Heart right ventricle (tissue), 16 donors: Measurements from ENCODE around the gene SORL1. TPM values are rescaled to one million over a fixed set of nuclear protein-coding genes. Genes with fewer than 3 reads are reported as not detected.

Experiments
- ATAC-seq, 8 donors: fragments of 200-7000 bp; cut with Tn5 transposase; one replicate each; pipeline ENCODE4 v1.9.1; 2020; ENCODE audit warnings: mild to moderate bottlenecking in 8 of 8, moderate library complexity in 8 of 8, moderate number of reproducible peaks in 1 of 8
- DNase-seq, 2 donors: peaks; one replicate each; pipeline ENCODE4 v3.0.0-alpha.2; 2020
- H3K27ac ChIP-seq, 10 donors: fragments of 200-600 bp; sonication (generic) in 2 of 10; one replicate each; pipeline versions ENCODE4 v1.5.0 to v1.8.0; 2020 to 2022; ENCODE audit warnings: mild to moderate bottlenecking in 3 of 10
- H3K27me3 ChIP-seq, 7 donors: fragments of 200-600 bp; one replicate each; pipeline ENCODE4 v1.8.0; 2021 to 2022; ENCODE audit warnings: mild to moderate bottlenecking in 2 of 7
- H3K36me3 ChIP-seq, 9 donors: fragments of 200-600 bp; sonication (generic) in 1 of 9; one replicate each; pipeline versions ENCODE4 v1.5.0 to v1.8.0; 2020 to 2022; ENCODE audit warnings: mild to moderate bottlenecking in 2 of 9
- H3K4me1 ChIP-seq, 9 donors: fragments of 200-600 bp; sonication (generic) in 1 of 9; one replicate each; pipeline versions ENCODE4 v1.5.0 to v1.8.0; 2020 to 2022; ENCODE audit warnings: mild to moderate bottlenecking in 4 of 9
- H3K4me3 ChIP-seq, 10 donors: fragments of 200-600 bp; sonication (generic) in 2 of 10; one replicate each; pipeline versions ENCODE4 v1.5.0 to v1.8.0; 2020 to 2022; ENCODE audit warnings: mild to moderate bottlenecking in 7 of 10, moderate library complexity in 2 of 10
- H3K9me3 ChIP-seq, 11 donors: fragments of 200-600 bp in 10 of 11; sonication (generic) in 2 of 11; one replicate each; pipeline versions ENCODE4 v1.5.0 to v1.8.0; 2013 to 2022; ENCODE audit warnings: mild to moderate bottlenecking in 2 of 11, control low read depth in 1 of 11, moderate library complexity in 1 of 11
- WGBS, 2 donors: extraction: QIAGEN DNeasy Blood & Tissue Kit; methylation state at CpG; one replicate each; pipeline ENCODE4 v1.1.7; 2013; ENCODE audit warnings: inconsistent platforms in 1 of 2; 5-methylcytosine and 5-hydroxymethylcytosine counted together
- intact Hi-C, 10 donors: fragments of 100-400 bp; cut with DNase I; formaldehyde crosslinking; loops; one replicate each; pipeline versions ENCODE4 v1.11.1 to v1.14.2; 2022
- polyA plus RNA-seq, 2 donors: library from polyadenylated mRNA; stranded (reverse); fragments of 200-250 nt; gene quantifications; one replicate each; pipeline ENCODE4 v1.2.3, GENCODE V29; 2013
- total RNA-seq, 10 donors: library from RNA; stranded (reverse); fragmentation: NEBNext Ultra II Directional in 3 of 10; extraction: Animal tissue kit (Norgen Biotek cat#: 25700) in 3 of 10; gene quantifications; one replicate each; pipeline versions ENCODE4 v1.2.1 to v1.2.4, GENCODE V29; 2021 to 2023
- TF ChIP-seq, protein P1 (sequence below), 9 donors: fragments of 200-600 bp; sonication (generic) in 2 of 9; IDR thresholded peaks; one replicate each; pipeline versions ENCODE4 v1.5.0 to v1.8.0; 2021 to 2022; ENCODE audit warnings: antibody characterized with exemption in 9 of 9, mild to moderate bottlenecking in 5 of 9, moderate library complexity in 1 of 9
- donor health status: Arrhythmogenic right ventricular cardiomyopathy.
- donor health status: ischemic (EF 13 %, LVEDD 7.1; RV severe dilation, severe dysfunction).
- donor health status: healthy with polysubstance abuse.
- donor health status: DM: no; HTN: yes; CAD: no.
- donor health status: DM: no; HTN: no; CAD: no.
- donor health status: ischemic (EF 25% LVEDD 6.9; RV normal size, moderate dysfunction).
- donor health status: ischemic (EF 25% LVEDD 5.7; RV mildly dilated, moderate dysfunction).
- donor health status: healthy.
- donor health status: DM: yes; HTN: yes; CAD: no.
- donor health status: Ischemic cardiomyopathy.
- donor health status: ischemic (EF 35%, LVEDD 5.7; RV mildly dilated, moderate dysfunction).
- donor health status: nonischemic (EF 11% LVEDD 7.7; RV severe dilation, severe dysfunction).
- donor health status: DM: yes; HTN: yes; CAD: no.
- donor health status: PGD.
- donor health status: ischemic (EF 29% LVEDD 5.4; RV normal size, mild dysfunction).
- donor health status: nonischemic (EF 23%, LVEDD 6.1; RV moderate dilation, normal function).

The SORL1 gene
- total and polyA plus RNA-seq, 12 donors, result 0.26 to 15.1 (median 8.7) TPM

DNA sequence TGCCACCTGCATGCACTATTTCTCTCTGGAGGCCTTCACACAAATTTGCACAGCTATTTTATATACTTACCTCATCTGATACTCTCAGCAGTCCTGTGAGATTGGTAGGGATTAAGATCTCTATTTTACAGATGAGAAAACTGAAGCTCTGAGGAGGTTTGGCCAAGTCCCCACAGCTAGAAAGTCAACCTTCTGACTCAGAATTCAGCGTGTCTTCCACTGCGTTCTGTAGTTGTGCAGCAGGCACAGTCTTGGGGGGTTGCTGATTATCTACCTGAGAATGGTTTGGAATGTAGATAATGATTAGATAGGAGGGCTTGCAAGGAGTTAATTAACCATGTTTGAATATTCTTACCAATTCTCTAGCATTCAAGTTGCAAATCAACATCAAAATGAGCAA lies 2.5 kb upstream of the SORL1 start:
- H3K4me3 ChIP-seq, result no peak overlapping the region
- peak overlapping the region in 1 of 10 donors; percentile 90 for H3K27ac ChIP-seq
- DNase-seq, result no peak
- no peak for ATAC-seq
- TF ChIP-seq, protein P1, sequence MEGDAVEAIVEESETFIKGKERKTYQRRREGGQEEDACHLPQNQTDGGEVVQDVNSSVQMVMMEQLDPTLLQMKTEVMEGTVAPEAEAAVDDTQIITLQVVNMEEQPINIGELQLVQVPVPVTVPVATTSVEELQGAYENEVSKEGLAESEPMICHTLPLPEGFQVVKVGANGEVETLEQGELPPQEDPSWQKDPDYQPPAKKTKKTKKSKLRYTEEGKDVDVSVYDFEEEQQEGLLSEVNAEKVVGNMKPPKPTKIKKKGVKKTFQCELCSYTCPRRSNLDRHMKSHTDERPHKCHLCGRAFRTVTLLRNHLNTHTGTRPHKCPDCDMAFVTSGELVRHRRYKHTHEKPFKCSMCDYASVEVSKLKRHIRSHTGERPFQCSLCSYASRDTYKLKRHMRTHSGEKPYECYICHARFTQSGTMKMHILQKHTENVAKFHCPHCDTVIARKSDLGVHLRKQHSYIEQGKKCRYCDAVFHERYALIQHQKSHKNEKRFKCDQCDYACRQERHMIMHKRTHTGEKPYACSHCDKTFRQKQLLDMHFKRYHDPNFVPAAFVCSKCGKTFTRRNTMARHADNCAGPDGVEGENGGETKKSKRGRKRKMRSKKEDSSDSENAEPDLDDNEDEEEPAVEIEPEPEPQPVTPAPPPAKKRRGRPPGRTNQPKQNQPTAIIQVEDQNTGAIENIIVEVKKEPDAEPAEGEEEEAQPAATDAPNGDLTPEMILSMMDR (IDR thresholded peaks at IDR 0.05), result no peak
- peaks cover 0 to 70% (median 5%) of the 10 kb centered on the region in 9 donors for H3K4me1 ChIP-seq
- H3K9me3 ChIP-seq, result no peaks in the 10 kb centered on the region
- 88 to 95% methylated on average over 2 of the region's 2 CpGs for WGBS, 2 donors
- intact Hi-C loops, result loop anchor here in 8 of 10 donors (5.0 to 10.0 kb wide), 7 partner anchors 75 to 145 kb away; no protein-coding TSS in a partner anchor
- H3K36me3 ChIP-seq, result no peaks in the 10 kb centered on the region
- H3K27me3 ChIP-seq, result peaks cover 0 to 26% (median 14%) of the 10 kb centered on the region in 7 donors

DNA sequence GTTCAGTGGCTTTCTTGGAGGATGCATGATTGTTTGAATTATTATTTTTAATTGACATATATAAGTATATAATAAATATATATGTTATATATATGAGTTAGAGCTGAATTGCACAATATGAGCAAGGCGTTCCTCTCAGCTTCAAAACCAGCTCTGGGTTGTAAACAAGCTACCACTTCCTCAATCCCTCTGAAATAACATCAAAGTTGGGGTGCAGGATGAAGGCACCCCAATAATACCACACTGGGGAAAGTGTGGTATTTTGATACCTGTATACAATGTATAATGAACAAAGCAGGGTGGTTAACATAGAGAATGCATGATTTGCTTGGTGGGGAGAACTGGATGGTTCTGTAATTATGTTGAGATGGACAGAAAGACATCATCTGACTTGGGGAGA lies 1.7 kb upstream of the SORL1 start:
- WGBS, 2 donors, result 91 to 92% methylated on average over 1 of the region's 1 CpG

DNA sequence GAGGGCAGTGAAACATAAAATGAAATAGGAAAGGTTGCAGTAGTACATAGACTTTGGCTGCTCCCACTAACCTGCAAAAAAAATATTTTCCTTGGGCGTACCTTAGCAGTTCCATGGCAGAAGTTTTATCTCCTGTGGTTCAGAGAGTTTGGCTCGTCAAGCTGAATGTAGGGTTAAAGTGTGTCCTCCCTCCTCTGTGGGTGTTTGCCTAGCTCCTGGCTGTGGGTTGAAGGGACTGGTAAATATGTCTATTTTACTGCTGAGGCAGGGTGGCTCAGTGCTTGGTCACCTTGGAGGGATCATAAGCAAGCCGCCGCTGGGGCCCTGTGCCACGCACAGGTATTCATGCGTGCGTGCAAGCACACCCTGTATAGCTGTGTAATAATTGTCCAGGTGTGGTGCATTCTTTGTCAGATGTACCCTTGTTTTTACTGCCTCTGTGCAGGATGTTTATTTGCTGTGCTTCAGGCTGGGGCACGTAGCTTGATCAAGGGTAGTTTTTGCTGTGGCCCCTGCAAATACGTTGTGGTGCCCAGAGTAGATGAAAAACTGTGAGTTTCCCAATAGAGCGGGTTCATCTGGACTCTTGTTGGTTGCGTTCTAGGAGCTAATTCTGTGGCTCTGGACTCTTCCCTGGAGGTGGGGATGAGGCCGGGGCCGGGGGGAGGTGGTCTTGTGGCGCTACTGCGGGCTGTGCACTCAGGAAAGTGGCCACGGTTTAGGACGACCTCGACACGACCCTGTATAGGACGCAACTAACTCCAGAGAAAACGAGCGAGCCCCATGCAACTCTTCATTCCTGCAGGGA lies 732 bp upstream of the SORL1 start:
- TF ChIP-seq, protein P1 (IDR thresholded peaks at IDR 0.05), result no peak
- ATAC-seq (peak in 1 of 8 donors; percentile 25), DNase-seq (no peak)
- peaks cover 0 to 26% (median 14%) of the 10 kb centered on the region in 7 donors for H3K27me3 ChIP-seq
- H3K4me1 ChIP-seq, result peaks cover 0 to 82% (median 5%) of the 10 kb centered on the region in 9 donors
- H3K36me3 ChIP-seq, result no peaks in the 10 kb centered on the region
- peak overlapping the region in 3 of 10 donors; percentile 12 to 90 (median 21) for H3K27ac ChIP-seq
- intact Hi-C loops, result loop anchor here in 7 of 10 donors (5.0 to 10.0 kb wide), 6 partner anchors 73 to 143 kb away; no protein-coding TSS in a partner anchor
- H3K9me3 ChIP-seq, result no peaks in the 10 kb centered on the region
- peak overlapping the region in 9 of 10 donors; percentile 61 to 89 (median 75) for H3K4me3 ChIP-seq
- 39% methylated on average over 22 of the region's 22 CpGs for WGBS, 2 donors

More for the DNA sequence above, 1.7 kb upstream of the SORL1 start:
- ATAC-seq (no peak), DNase-seq (no peak)
- Histone ChIP-seq H3K9me3 (no peaks in the 10 kb centered on the region), H3K4me3 (peak overlapping the region in 1 of 10 donors; percentile 85), H3K27me3 (peaks cover 0 to 26% (median 14%) of the 10 kb centered on the region in 7 donors), H3K27ac (peak overlapping the region in 1 of 10 donors; percentile 90), H3K4me1 (peaks cover 0 to 74% (median 5%) of the 10 kb centered on the region in 9 donors), H3K36me3 (no peaks in the 10 kb centered on the region)
- TF ChIP-seq, protein P1 (IDR thresholded peaks at IDR 0.05), result no peak
- intact Hi-C loops, result loop anchor here in 7 of 10 donors (5.0 to 10.0 kb wide), 6 partner anchors 74 to 144 kb away; no protein-coding TSS in a partner anchor

DNA sequence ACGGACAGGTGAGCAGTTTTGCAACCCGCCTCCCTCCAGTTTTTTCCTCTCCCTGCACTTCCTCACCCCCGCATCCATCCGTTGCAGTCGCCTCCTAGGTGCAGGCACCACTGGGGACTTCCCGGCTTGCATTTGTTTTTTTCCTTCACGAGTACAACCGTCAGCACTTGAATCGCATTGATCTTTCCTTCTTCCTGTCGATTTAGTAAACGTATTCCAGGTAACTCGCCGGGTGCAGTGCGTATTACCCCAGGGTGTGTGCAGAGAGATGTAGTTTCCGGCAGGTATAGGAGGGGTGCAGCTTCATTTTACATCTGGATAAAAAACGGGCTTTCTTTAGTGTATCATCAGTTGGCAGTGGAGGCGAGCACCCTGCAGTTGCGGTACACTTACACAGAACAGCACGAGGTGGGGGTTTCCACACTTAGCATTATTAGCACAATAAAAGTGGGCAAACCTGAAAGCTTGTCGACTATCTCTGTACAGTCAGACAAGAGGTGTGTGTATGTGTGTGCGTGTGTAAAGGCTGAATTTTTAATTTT lies 566 bp downstream of the SORL1 start, which contains the start of gene SORL1-AS1:
TSS of gene SORL1-AS1 (minus strand) at position 359 of the 542 bp plus-strand sequence.
- Histone ChIP-seq H3K36me3 (no peaks in the 10 kb centered on the region), H3K4me3 (peak within 1 kb of the TSS; percentile 50 to 89 (median 75)), H3K27me3 (peaks cover 0 to 26% (median 14%) of the 10 kb centered on the region in 7 donors), H3K9me3 (no peaks in the 10 kb centered on the region), H3K27ac (peak within 1 kb of the TSS in 3 of 10 donors; percentile 21 to 90 (median 32)), H3K4me1 (peaks cover 0 to 78% (median 5%) of the 10 kb centered on the region in 9 donors)
- intact Hi-C loops, result loop anchor here in 7 of 10 donors (2.0 to 10.0 kb wide), 7 partner anchors 72 to 142 kb away; no protein-coding TSS in a partner anchor
- DNase-seq (no peak), ATAC-seq (peak in 4 of 8 donors; percentile 3 to 44 (median 12))
- WGBS, 2 donors, result 7 to 8% methylated on average over 21 of the region's 21 CpGs
- TF ChIP-seq, protein P1 (IDR thresholded peaks at IDR 0.05), result no peak
